Measurements from ENCODE around the gene GNB1L. TPM values are rescaled to one million over a fixed set of nuclear protein-coding genes. Genes with fewer than 3 reads are reported as not detected.

Gene GNB1L
- total and polyA plus RNA-seq, 9 of the 15 experiments (the other 6 are each of a cell fraction or from before 2014, with no cell fraction given): 0.56 to 50.5 (median 10.2) TPM

GRCh38 chr22:19843857-19844376 lies 10.8 kb downstream of the GNB1L start:
- H3K36me3 ChIP-seq (ENCODE audit: control insufficient read depth, insufficient read depth, low read length): peaks cover 20% of the 10 kb centered on the region
- intact Hi-C loops (cut with micrococcal nuclease): no loop called here
- no peak overlapping the region for H2AFZ ChIP-seq (ENCODE audit: low read depth, low read length)
- ATAC-seq (no peak), DNase-seq (ENCODE audit: extremely low read depth in 1 of 4, low spot score in 3 of 4) (peak in 1 of 4 experiments; percentile 21), FAIRE-seq (no peak)
- CTCF ChIA-PET (ENCODE audit: low intra/inter-chr PET ratio): interaction anchor here (0.6 kb wide), 1 partner anchor 12 kb away, joined by 3 read pairs; no protein-coding TSS in a partner anchor
- H3K79me2 ChIP-seq (ENCODE audit: control insufficient read depth, insufficient read depth, low read length): peaks cover 10% of the 10 kb centered on the region
- POLR2A ChIA-PET: interaction anchor here (0.6 to 13.6 kb wide), 6 partner anchors 7 to 132 kb away, joined by 3 to 247 read pairs (median 30); partner anchors contain the start of genes GNB1L and RTL10
- H3K4me1 ChIP-seq (replicated peaks in 1 of 2; ENCODE audit: control insufficient read depth in 2 of 2, insufficient read depth in 2 of 2, low read length in 2 of 2): peaks cover 0 to 49% of the 10 kb centered on the region in 2 experiments; a peak in 2 of 5 replicates
- no peak overlapping the region for H3K4me2 ChIP-seq (ENCODE audit: insufficient read depth, low read length)
- peaks cover 5% of the 10 kb centered on the region; the same call in 1 of the 2 replicates for H3K9me3 ChIP-seq (replicated peaks; ENCODE audit: control insufficient read depth, insufficient read depth, low read depth, low read length)
- BruUV-seq (replicated peaks): no TSS peak
- H3K27me3 ChIP-seq (ENCODE audit: control insufficient read depth in 2 of 2, insufficient read depth in 2 of 2, low read length in 2 of 2): no peaks in the 10 kb centered on the region
- peaks cover 35% of the 10 kb centered on the region for H4K20me1 ChIP-seq (replicated peaks; ENCODE audit: control insufficient read depth, insufficient read depth, low read length)
- no peak overlapping the region for H3K4me3 ChIP-seq
- in situ Hi-C loops (cut with MboI): no loop called here
- H3K9ac ChIP-seq (ENCODE audit: insufficient read depth in 1 of 2, low read depth in 2 of 2, low read length in 2 of 2): peak overlapping the region in 1 of 2 experiments; percentile 53; a peak in 2 of 4 replicates
- peaks cover 6% of the 10 kb centered on the region for H3K9me1 ChIP-seq (ENCODE audit: control insufficient read depth, insufficient read depth, low read length)
- 70% methylated on average over 11 of the region's 11 CpGs for WGBS (ENCODE audit: insufficient coverage, low coverage, missing lambda C conversion rate)
- H3K27ac ChIP-seq (ENCODE audit: extremely low read depth, low read depth, low read length): no peak overlapping the region
- TF ChIP-seq PRMT5 (CRISPR knock-in tag; IDR thresholded peaks at IDR 0.05): peak; percentile 37; the same call in 1 of the 2 replicates
- TF ChIP-seq EGR1 (conservative IDR thresholded peaks at IDR 0.05): no peak
- TF ChIP-seq FOSL1 (tag; conservative IDR thresholded peaks at IDR 0.05): no peak
- TF ChIP-seq TAF9B (IDR thresholded peaks at IDR 0.05; ENCODE audit: partially characterized antibody): no peak
- TF ChIP-seq E2F3 (CRISPR knock-in tag; IDR thresholded peaks at IDR 0.05): no peak
- no peak for TF ChIP-seq ADNP (tag; IDR thresholded peaks at IDR 0.05)
- TF ChIP-seq HMGN3 (IDR thresholded peaks at IDR 0.05; ENCODE audit: borderline replicate concordance, extremely low read depth, insufficient read length, low read depth, low read length): peak; percentile 23
- TF ChIP-seq LCOR (CRISPR knock-in tag; IDR thresholded peaks at IDR 0.05): no peak
- TF ChIP-seq ZNF143 (CRISPR knock-in tag; IDR thresholded peaks at IDR 0.05): no peak
- TF ChIP-seq MECOM (CRISPR knock-in tag; IDR thresholded peaks at IDR 0.05): no peak
- TF ChIP-seq ZSCAN29 (IDR thresholded peaks at IDR 0.05): no peak
- TF ChIP-seq KDM5B (IDR thresholded peaks at IDR 0.05; ENCODE audit: insufficient replicate concordance, low read depth, low read length): peak; percentile 29
- TF ChIP-seq, protein P1, sequence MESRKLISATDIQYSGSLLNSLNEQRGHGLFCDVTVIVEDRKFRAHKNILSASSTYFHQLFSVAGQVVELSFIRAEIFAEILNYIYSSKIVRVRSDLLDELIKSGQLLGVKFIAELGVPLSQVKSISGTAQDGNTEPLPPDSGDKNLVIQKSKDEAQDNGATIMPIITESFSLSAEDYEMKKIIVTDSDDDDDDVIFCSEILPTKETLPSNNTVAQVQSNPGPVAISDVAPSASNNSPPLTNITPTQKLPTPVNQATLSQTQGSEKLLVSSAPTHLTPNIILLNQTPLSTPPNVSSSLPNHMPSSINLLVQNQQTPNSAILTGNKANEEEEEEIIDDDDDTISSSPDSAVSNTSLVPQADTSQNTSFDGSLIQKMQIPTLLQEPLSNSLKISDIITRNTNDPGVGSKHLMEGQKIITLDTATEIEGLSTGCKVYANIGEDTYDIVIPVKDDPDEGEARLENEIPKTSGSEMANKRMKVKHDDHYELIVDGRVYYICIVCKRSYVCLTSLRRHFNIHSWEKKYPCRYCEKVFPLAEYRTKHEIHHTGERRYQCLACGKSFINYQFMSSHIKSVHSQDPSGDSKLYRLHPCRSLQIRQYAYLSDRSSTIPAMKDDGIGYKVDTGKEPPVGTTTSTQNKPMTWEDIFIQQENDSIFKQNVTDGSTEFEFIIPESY (CRISPR knock-in tag; IDR thresholded peaks at IDR 0.05): no peak
- no peak for TF ChIP-seq SRF (CRISPR knock-in tag; IDR thresholded peaks at IDR 0.05)
- TF ChIP-seq CEBPG (CRISPR knock-in tag; IDR thresholded peaks at IDR 0.05): no peak
- TF ChIP-seq CEBPG (tag; conservative IDR thresholded peaks at IDR 0.05 in 1 of 2, IDR thresholded peaks at IDR 0.05 in 1 of 2): no peak
- peak; percentile 79; the same call in 1 of the 2 replicates for TF ChIP-seq TAF15 (IDR thresholded peaks at IDR 0.05; ENCODE audit: low read depth, low read length)
- TF ChIP-seq EZH2 (IDR thresholded peaks at IDR 0.05; ENCODE audit: borderline replicate concordance, low read depth, low read length): no peak
